Progenitor cell of endocrine pancreas (in vitro differentiated cells): Measurements from ENCODE around the gene ZDHHC8. TPM values are rescaled to one million over a fixed set of nuclear protein-coding genes. Genes with fewer than 3 reads are reported as not detected.
A peak's percentile ranks its signal among the peaks of the same experiment; 100 is the strongest.

ENCODE experiments used
- DNase-seq: peaks from one replicate; pipeline ENCODE4 v3.0.0; 2021; ENCODE audit warnings: low spot score; ENCODE audit not compliant: unreplicated experiment
- H3K27ac Mint-ChIP-seq: 2 replicates; pipeline ENCODE4 v1.8.0; 2021; ENCODE audit warnings: mild to moderate bottlenecking, moderate library complexity, mixed read lengths
- H3K27me3 Mint-ChIP-seq: 2 replicates; pipeline ENCODE4 v1.8.0; 2021; ENCODE audit warnings: mixed read lengths
- H3K36me3 Mint-ChIP-seq: 2 replicates; pipeline ENCODE4 v1.8.0; 2022; ENCODE audit warnings: mixed read lengths; ENCODE audit not compliant: insufficient read depth
- H3K4me1 Mint-ChIP-seq: 2 replicates; pipeline ENCODE4 v1.8.0; 2021; ENCODE audit warnings: low read depth, mixed read lengths
- H3K4me3 Mint-ChIP-seq: 2 replicates; pipeline ENCODE4 v1.8.0; 2021; ENCODE audit warnings: low read depth, mild to moderate bottlenecking, moderate library complexity, mixed read lengths
- H3K9me3 Mint-ChIP-seq: 2 replicates; pipeline ENCODE4 v1.8.0; 2021; ENCODE audit warnings: low read depth, mixed read lengths
- CTCF ChIP-seq: fragments of 200-600 bp; sonication (generic); IDR thresholded peaks from one replicate; pipeline ENCODE4 v1.5.0; 2021; ENCODE audit warnings: antibody characterized with exemption, mild to moderate bottlenecking; ENCODE audit not compliant: unreplicated experiment
- total RNA-seq: library from RNA; stranded (reverse); gene quantifications from 2 replicates; pipeline ENCODE4 v1.2.1, GENCODE V29; 2021

The ZDHHC8 gene
- total RNA-seq, 1 donor from 2014 or later, result 82.1 TPM

- H3K27ac Mint-ChIP-seq, result no peak overlapping the region
- no peaks in the 10 kb centered on the region for H3K9me3 Mint-ChIP-seq
- no peaks in the 10 kb centered on the region for H3K36me3 Mint-ChIP-seq
- H3K4me1 Mint-ChIP-seq, result no peaks in the 10 kb centered on the region
- no peak for TF ChIP-seq CTCF
- H3K27me3 Mint-ChIP-seq, result no peaks in the 10 kb centered on the region
- DNase-seq, result no peak
- H3K4me3 Mint-ChIP-seq, result no peak overlapping the region
Observed at GRCh38 chr22:20147237-20147988, 15.8 kb downstream of the ZDHHC8 start.

GRCh38 chr22:20148414-20148813, 16.8 kb downstream of the ZDHHC8 start:
- Mint-ChIP-seq H3K4me1 (no peaks in the 10 kb centered on the region), H3K4me3 (no peak overlapping the region), H3K27ac (no peak overlapping the region), H3K36me3 (no peaks in the 10 kb centered on the region), H3K9me3 (no peaks in the 10 kb centered on the region), H3K27me3 (peaks cover 3% of the 10 kb centered on the region)
- no peak for TF ChIP-seq CTCF
- DNase-seq, result no peak

GRCh38 chr22:20149257-20150250, 17.9 kb downstream of the ZDHHC8 start:
- TF ChIP-seq CTCF, result no peak
- H3K27me3 Mint-ChIP-seq, result peaks cover 7% of the 10 kb centered on the region
- H3K4me3 Mint-ChIP-seq, result no peak overlapping the region
- H3K27ac Mint-ChIP-seq, result no peak overlapping the region
- no peaks in the 10 kb centered on the region for H3K9me3 Mint-ChIP-seq
- DNase-seq, result no peak
- H3K4me1 Mint-ChIP-seq, result no peaks in the 10 kb centered on the region
- no peaks in the 10 kb centered on the region for H3K36me3 Mint-ChIP-seq

- Mint-ChIP-seq H3K27me3 (peaks cover 7% of the 10 kb centered on the region), H3K4me3 (no peak within 1 kb of the TSS), H3K36me3 (no peaks in the 10 kb centered on the region), H3K9me3 (no peaks in the 10 kb centered on the region), H3K4me1 (no peaks in the 10 kb centered on the region), H3K27ac (peak within 1 kb of the TSS; percentile 19)
- TF ChIP-seq CTCF, result no peak
- DNase-seq, result no peak
Observed at GRCh38 chr22:20150381-20151275, 19.0 kb downstream of the ZDHHC8 start, which contains the start of gene CCDC188. CCDC188 (minus strand) TSS chr22:20151055; CDS start chr22:20150986, 69 bp downstream.
